SK-N-SH treated with all-trans-retinoic acid at 6 μM for 48 hours (cell line): ENCODE measurements around the gene TMC7.

Source experiments
- ATAC-seq: fragments of 200-7000 bp; cut with Tn5 transposase; 3 replicates; pipeline ENCODE4 v1.9.1; 2020; ENCODE audit warnings: mild to moderate bottlenecking, moderate library complexity
- BACH2 ChIP-seq: fragments of 250-450 bp; sonication (Bioruptor Pico); IDR thresholded peaks from 2 replicates; pipeline ENCODE4 v1.9.0; 2021; ENCODE audit warnings: mild to moderate bottlenecking, borderline replicate concordance
- CREB5 ChIP-seq: fragments of 250-450 bp; sonication (Bioruptor Pico); IDR thresholded peaks from 2 replicates; pipeline ENCODE4 v1.5.1; 2020; ENCODE audit warnings: low read depth, mild to moderate bottlenecking, moderate library complexity
- CSDC2 ChIP-seq: fragments of 250-450 bp; sonication (Bioruptor Pico); IDR thresholded peaks from 2 replicates; pipeline ENCODE4 v1.5.0; 2020; ENCODE audit warnings: mild to moderate bottlenecking, moderate library complexity
- CSRNP3 ChIP-seq: fragments of 250-450 bp; sonication (Bioruptor Pico); IDR thresholded peaks from 2 replicates; pipeline ENCODE4 v1.5.1; 2021; ENCODE audit warnings: mild to moderate bottlenecking, moderate library complexity
- ESRRG ChIP-seq: fragments of 250-450 bp; sonication (Bioruptor Pico); IDR thresholded peaks from 2 replicates; pipeline ENCODE4 v1.6.1; 2021; ENCODE audit warnings: mild to moderate bottlenecking
- GLIS3 ChIP-seq: fragments of 250-450 bp; sonication (Bioruptor Pico); IDR thresholded peaks from 2 replicates; pipeline ENCODE4 v1.5.0; 2020; ENCODE audit warnings: mild to moderate bottlenecking, moderate library complexity
- ISL1 ChIP-seq: fragments of 250-450 bp; sonication (Bioruptor Pico); IDR thresholded peaks from 2 replicates; pipeline ENCODE4 v2.1.2; 2022; ENCODE audit warnings: mild to moderate bottlenecking, moderate library complexity
- PATZ1 ChIP-seq: fragments of 250-450 bp; sonication (Bioruptor Pico); IDR thresholded peaks from 2 replicates; pipeline ENCODE4 v1.8.0; 2020; ENCODE audit warnings: mild to moderate bottlenecking, moderate library complexity, borderline replicate concordance
- POU6F1 ChIP-seq: fragments of 250-450 bp; sonication (Bioruptor Pico); IDR thresholded peaks from 2 replicates; pipeline ENCODE4 v1.8.0; 2021; ENCODE audit warnings: low read depth, mild to moderate bottlenecking, moderate library complexity, borderline replicate concordance
- PPARA ChIP-seq: fragments of 250-450 bp; sonication (Bioruptor Pico); IDR thresholded peaks from 2 replicates; pipeline ENCODE4 v1.5.0; 2020; ENCODE audit warnings: mild to moderate bottlenecking, borderline replicate concordance
- RARB ChIP-seq: fragments of 250-450 bp; sonication (Bioruptor Pico); IDR thresholded peaks from 2 replicates; pipeline ENCODE4 v1.8.0; 2021; ENCODE audit warnings: mild to moderate bottlenecking, moderate library complexity
- TCF4 ChIP-seq: fragments of 250-450 bp; sonication (Bioruptor Pico); IDR thresholded peaks from 2 replicates; pipeline ENCODE4 v1.8.0; 2021; ENCODE audit warnings: mild to moderate bottlenecking, moderate library complexity, borderline replicate concordance
- TOX ChIP-seq: fragments of 250-450 bp; sonication (Bioruptor Pico); IDR thresholded peaks from 2 replicates; pipeline ENCODE4 v1.8.0; 2021; ENCODE audit warnings: mild to moderate bottlenecking, moderate library complexity, borderline replicate concordance
- TSHZ2 ChIP-seq: fragments of 250-450 bp; sonication (Bioruptor Pico); IDR thresholded peaks from 2 replicates; pipeline ENCODE4 v1.5.0; 2020; ENCODE audit warnings: mild to moderate bottlenecking, moderate library complexity
- ZC3H10 ChIP-seq: fragments of 250-450 bp; sonication (Bioruptor Pico); IDR thresholded peaks from 2 replicates; pipeline ENCODE4 v1.5.1; 2021; ENCODE audit warnings: mild to moderate bottlenecking, moderate library complexity
- ZFP3 ChIP-seq: fragments of 250-450 bp; sonication (Bioruptor Pico); IDR thresholded peaks from 2 replicates; pipeline ENCODE4 v1.5.0; 2020; ENCODE audit warnings: mild to moderate bottlenecking, moderate library complexity
- ZFP30 ChIP-seq: fragments of 450-650 bp; formaldehyde crosslinking; IDR thresholded peaks from 2 replicates; pipeline ENCODE4 v1.5.0; 2022; ENCODE audit warnings: mild to moderate bottlenecking, moderate library complexity
- ZNF565 ChIP-seq: fragments of 450-650 bp; formaldehyde crosslinking; conservative IDR thresholded peaks from 2 replicates; pipeline ENCODE4 v1.5.0; 2020; ENCODE audit warnings: low read depth, mild to moderate bottlenecking, moderate library complexity
- ZNF70 ChIP-seq: fragments of 450-650 bp; formaldehyde crosslinking; IDR thresholded peaks from 2 replicates; pipeline ENCODE4 v1.5.0; 2020; ENCODE audit warnings: mild to moderate bottlenecking, moderate library complexity

The TMC7 gene

GRCh38 chr16:19108409-19109287 is 124.9 kb downstream of the TMC7 start:
- TF ChIP-seq ZFP3 (CRISPR knock-in tag) (no peak), CSRNP3 (CRISPR knock-in tag) (no peak), ZNF70 (no peak), ZNF565 (CRISPR knock-in tag) (no peak), ZFP30 (CRISPR knock-in tag) (no peak), BACH2 (CRISPR knock-in tag) (no peak), CREB5 (CRISPR knock-in tag) (no peak), GLIS3 (no peak), TOX (no peak), PPARA (CRISPR knock-in tag) (no peak), RARB (CRISPR knock-in tag) (no peak), ZC3H10 (CRISPR knock-in tag) (no peak), TSHZ2 (CRISPR knock-in tag) (no peak), CSDC2 (no peak), TCF4 (no peak), PATZ1 (no peak), ESRRG (CRISPR knock-in tag) (no peak), POU6F1 (CRISPR knock-in tag) (no peak), ISL1 (CRISPR knock-in tag) (no peak)
- ATAC-seq, result no peak

- no peak for TF ChIP-seq PATZ1
- TF ChIP-seq ZFP30 (CRISPR knock-in tag), result no peak
- TF ChIP-seq PPARA (CRISPR knock-in tag), result no peak
- no peak for TF ChIP-seq POU6F1 (CRISPR knock-in tag)
- no peak for ATAC-seq
Measured at GRCh38 chr16:19109288-19109664, 125.5 kb downstream of the TMC7 start.
